ENCODE measurements around the gene GBE1. TPM values are rescaled to one million over a fixed set of nuclear protein-coding genes. Genes with fewer than 3 reads are reported as not detected.

Gene GBE1
- total and polyA plus RNA-seq, 10 of the 15 experiments (the other 5 are each of a cell fraction or from before 2014, with no cell fraction given) = 21.4 to 62.2 (median 41.5) TPM

DNA sequence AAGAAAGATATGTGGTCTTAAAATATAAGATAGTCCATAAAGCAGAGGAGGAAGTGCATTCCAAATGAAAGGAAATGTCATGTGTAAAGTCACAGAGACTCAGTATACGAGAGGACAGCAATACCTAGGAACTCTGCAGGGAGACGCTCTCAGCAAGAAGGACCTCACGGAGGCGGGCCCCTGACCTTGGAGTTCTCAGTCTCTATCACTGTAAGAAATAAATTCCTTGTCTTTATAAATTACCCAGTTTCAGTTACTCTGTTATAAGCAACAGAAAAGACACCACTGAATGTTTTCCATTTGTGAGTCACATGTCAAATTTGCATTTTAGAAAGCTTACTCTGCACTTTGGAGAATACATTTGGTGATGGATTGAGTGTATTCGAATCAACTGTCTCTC, 140.6 kb downstream of the GBE1 start (continued):
- TF ChIP-seq GATAD2B (conservative IDR thresholded peaks at IDR 0.05; ENCODE audit: low read depth) = no peak

GRCh38 chr3:81612768-81613167, 148.7 kb downstream of the GBE1 start:
- ATAC-seq = no peak
- Histone ChIP-seq H3K27ac (ENCODE audit: control insufficient read depth, insufficient read depth) (no peak overlapping the region), H4K20me1 (ENCODE audit: control insufficient read depth, insufficient read depth) (no peaks in the 10 kb centered on the region), H3K9me3 (replicated peaks; ENCODE audit: control insufficient read depth, insufficient read depth, low read length) (no peaks in the 10 kb centered on the region), H3K79me2 (ENCODE audit: control insufficient read depth, insufficient read depth, low read length) (no peaks in the 10 kb centered on the region), H3K4me2 (ENCODE audit: control insufficient read depth, insufficient read depth) (no peak overlapping the region), H3K27me3 (replicated peaks in 1 of 2; ENCODE audit: control insufficient read depth in 2 of 2, insufficient read depth in 2 of 2, low read length in 1 of 2) (no peaks in the 10 kb centered on the region), H3K9ac (ENCODE audit: control insufficient read depth, insufficient read depth, low read length) (no peak overlapping the region), H3K4me3 (no peak overlapping the region), H3K4me1 (ENCODE audit: control insufficient read depth, insufficient read depth, low read length) (no peaks in the 10 kb centered on the region), H3K36me3 (ENCODE audit: control insufficient read depth in 2 of 2, insufficient read depth in 2 of 2, low read length in 1 of 2) (no peaks in the 10 kb centered on the region), H2AFZ (ENCODE audit: control insufficient read depth, low read depth, low read length) (no peak overlapping the region)
- ChIA-PET POLR2A (interaction anchor here (1.2 kb wide), 1 partner anchor 11 kb away, joined by 3 read pairs; no protein-coding TSS in a partner anchor), RAD21 (ENCODE audit: unreplicated experiment) (no interaction called here), CTCF (no interaction called here), SMC1A (ENCODE audit: uncharacterized antibody, unreplicated experiment) (no interaction called here)
- in situ Hi-C loops (cut with MboI) = no loop called here
- intact Hi-C loops (cut with micrococcal nuclease; ENCODE audit: unreplicated experiment) = no loop called here
- no TSS peak for BruUV-seq (replicated peaks)
- no peak for FAIRE-seq
- no peak for DNase-seq (ENCODE audit: low read depth, low spot score)
- no peak for TF ChIP-seq SMC3 (IDR thresholded peaks at IDR 0.05; ENCODE audit: borderline replicate concordance, low read length)
- no peak for TF ChIP-seq SKIL (IDR thresholded peaks at IDR 0.05; ENCODE audit: low read depth, poor library complexity, severe bottlenecking)
- TF ChIP-seq, protein P1, sequence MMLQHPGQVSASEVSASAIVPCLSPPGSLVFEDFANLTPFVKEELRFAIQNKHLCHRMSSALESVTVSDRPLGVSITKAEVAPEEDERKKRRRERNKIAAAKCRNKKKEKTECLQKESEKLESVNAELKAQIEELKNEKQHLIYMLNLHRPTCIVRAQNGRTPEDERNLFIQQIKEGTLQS (IDR thresholded peaks at IDR 0.05; ENCODE audit: borderline replicate concordance, extremely low read depth, low read depth, low read length) = no peak
- no peak for TF ChIP-seq YBX1 (IDR thresholded peaks at IDR 0.05)
- TF ChIP-seq CBX3 (IDR thresholded peaks at IDR 0.05; ENCODE audit: borderline replicate concordance, low read depth) = no peak
- TF ChIP-seq, protein P2, sequence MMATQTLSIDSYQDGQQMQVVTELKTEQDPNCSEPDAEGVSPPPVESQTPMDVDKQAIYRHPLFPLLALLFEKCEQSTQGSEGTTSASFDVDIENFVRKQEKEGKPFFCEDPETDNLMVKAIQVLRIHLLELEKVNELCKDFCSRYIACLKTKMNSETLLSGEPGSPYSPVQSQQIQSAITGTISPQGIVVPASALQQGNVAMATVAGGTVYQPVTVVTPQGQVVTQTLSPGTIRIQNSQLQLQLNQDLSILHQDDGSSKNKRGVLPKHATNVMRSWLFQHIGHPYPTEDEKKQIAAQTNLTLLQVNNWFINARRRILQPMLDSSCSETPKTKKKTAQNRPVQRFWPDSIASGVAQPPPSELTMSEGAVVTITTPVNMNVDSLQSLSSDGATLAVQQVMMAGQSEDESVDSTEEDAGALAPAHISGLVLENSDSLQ (IDR thresholded peaks at IDR 0.05) = no peak
- no peak for TF ChIP-seq FOXK2 (IDR thresholded peaks at IDR 0.05)
- no peak for TF ChIP-seq STAT3 (IDR thresholded peaks at IDR 0.05; ENCODE audit: low read depth, low read length)
- TF ChIP-seq SMARCA5 (IDR thresholded peaks at IDR 0.05) = no peak
- no peak for TF ChIP-seq NRF1 (conservative IDR thresholded peaks at IDR 0.05; ENCODE audit: low read depth, low read length)
- no peak for TF ChIP-seq BCL11A (IDR thresholded peaks at IDR 0.05; ENCODE audit: low read depth, low read length)
- whole genome bisulfite sequencing (ENCODE audit: insufficient coverage, insufficient replicate concordance, low lambda C conversion rate, missing lambda C conversion rate) = 80% methylated on average over 3 of the region's 3 CpGs
